Sigmoid colon (tissue), 4 donors: Measurements from ENCODE around the gene CREB3L4.

Experiments
- EP300 ChIP-seq, 4 donors: sonication (generic); formaldehyde crosslinking; IDR thresholded peaks; one replicate each; pipeline ENCODE4 v1.6.1; 2017; ENCODE audit warnings: antibody characterized with exemption in 4 of 4
- POLR2A ChIP-seq, 2 donors: fragments of 450-650 bp; IDR thresholded peaks; one replicate each; pipeline ENCODE4 v1.6.1; 2016; ENCODE audit warnings: antibody characterized with exemption in 2 of 2, mild to moderate bottlenecking in 2 of 2, moderate library complexity in 2 of 2
- TF ChIP-seq, protein P1 (sequence below), 4 experiments: fragments of 450-650 bp in 3 of 4; fragments of 200-600 bp in 1 of 4; IDR thresholded peaks; one replicate each; pipeline ENCODE4 v1.5.1; 2016 to 2019; ENCODE audit warnings: antibody characterized with exemption in 4 of 4, mild to moderate bottlenecking in 3 of 4, moderate library complexity in 2 of 4

DNA sequence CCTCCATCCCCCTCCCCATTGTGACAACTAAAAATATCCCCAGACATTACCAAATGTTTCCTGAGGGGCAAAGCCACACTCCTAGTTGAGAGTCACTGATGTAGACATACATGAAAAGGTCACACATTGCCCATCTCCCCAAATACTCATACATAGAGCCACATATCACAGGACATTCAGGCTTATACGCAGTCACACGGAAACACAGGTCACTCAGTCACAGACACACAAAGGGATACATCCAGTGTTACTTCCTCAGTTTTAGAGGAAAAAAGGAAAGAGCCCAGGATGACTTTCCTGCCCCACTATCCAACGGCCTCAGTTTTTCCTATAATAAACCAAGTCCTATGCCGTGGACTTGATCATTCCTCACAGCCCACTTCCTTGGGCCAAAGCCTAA, 6.3 kb upstream of the CREB3L4 start:
- TF ChIP-seq EP300 (IDR thresholded peaks at IDR 0.05) (no peak), POLR2A (IDR thresholded peaks at IDR 0.05) (no peak)
- TF ChIP-seq, protein P1, sequence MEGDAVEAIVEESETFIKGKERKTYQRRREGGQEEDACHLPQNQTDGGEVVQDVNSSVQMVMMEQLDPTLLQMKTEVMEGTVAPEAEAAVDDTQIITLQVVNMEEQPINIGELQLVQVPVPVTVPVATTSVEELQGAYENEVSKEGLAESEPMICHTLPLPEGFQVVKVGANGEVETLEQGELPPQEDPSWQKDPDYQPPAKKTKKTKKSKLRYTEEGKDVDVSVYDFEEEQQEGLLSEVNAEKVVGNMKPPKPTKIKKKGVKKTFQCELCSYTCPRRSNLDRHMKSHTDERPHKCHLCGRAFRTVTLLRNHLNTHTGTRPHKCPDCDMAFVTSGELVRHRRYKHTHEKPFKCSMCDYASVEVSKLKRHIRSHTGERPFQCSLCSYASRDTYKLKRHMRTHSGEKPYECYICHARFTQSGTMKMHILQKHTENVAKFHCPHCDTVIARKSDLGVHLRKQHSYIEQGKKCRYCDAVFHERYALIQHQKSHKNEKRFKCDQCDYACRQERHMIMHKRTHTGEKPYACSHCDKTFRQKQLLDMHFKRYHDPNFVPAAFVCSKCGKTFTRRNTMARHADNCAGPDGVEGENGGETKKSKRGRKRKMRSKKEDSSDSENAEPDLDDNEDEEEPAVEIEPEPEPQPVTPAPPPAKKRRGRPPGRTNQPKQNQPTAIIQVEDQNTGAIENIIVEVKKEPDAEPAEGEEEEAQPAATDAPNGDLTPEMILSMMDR (IDR thresholded peaks at IDR 0.05), result no peak
